Neural cell (in vitro differentiated cells): ENCODE results near the gene METTL15. TPM values are rescaled to one million over a fixed set of nuclear protein-coding genes. Genes with fewer than 3 reads are reported as not detected.

Experiments
- H2AFZ ChIP-seq: fragments of 200-600, 300-800 bp; sonication (generic), shearing (Covaris generic); 2 replicates; pipeline ENCODE4 v1.6.0; 2014; ENCODE audit warnings: low read depth, mild to moderate bottlenecking, antibody characterized with exemption, low read length, moderate library complexity
- H3F3A ChIP-seq: fragments of 200-600 bp; shearing (Covaris generic); 2 replicates; pipeline ENCODE4 v1.6.1; 2016; ENCODE audit warnings: mild to moderate bottlenecking, moderate library complexity, mixed read lengths, antibody characterized with exemption, low read length; ENCODE audit not compliant: insufficient read depth, poor library complexity, severe bottlenecking
- H3K27ac ChIP-seq: fragments of 200-600, 300-800 bp; sonication (generic), shearing (Covaris generic); 2 replicates; pipeline ENCODE4 v1.5.1; 2014; ENCODE audit warnings: mild to moderate bottlenecking, low read length, moderate library complexity
- H3K27me3 ChIP-seq: fragments of 300-800, 200-600 bp; sonication (generic), shearing (Covaris generic); 2 replicates; pipeline ENCODE4 v1.6.0; 2014; ENCODE audit warnings: mild to moderate bottlenecking, low read depth, low read length, moderate library complexity; ENCODE audit not compliant: insufficient read depth
- H3K36me3 ChIP-seq: fragments of 300-800, 200-600 bp; sonication (generic), shearing (Covaris generic); 2 replicates; pipeline ENCODE4 v1.5.1; 2014; ENCODE audit warnings: mild to moderate bottlenecking, antibody characterized with exemption, low read length, moderate library complexity; ENCODE audit not compliant: insufficient read depth
- H3K4me2 ChIP-seq: fragments of 300-800, 200-600 bp; sonication (generic), shearing (Covaris generic); 2 replicates; pipeline ENCODE4 v1.6.0; 2014; ENCODE audit warnings: mild to moderate bottlenecking, low read length
- H3K4me3 ChIP-seq: fragments of 300-800, 200-600 bp; sonication (generic), shearing (Covaris generic); 2 replicates; pipeline ENCODE4 v1.5.1; 2014; ENCODE audit warnings: mild to moderate bottlenecking, low read length, moderate library complexity
- H3K79me2 ChIP-seq: fragments of 200-600 bp; shearing (Covaris generic); replicated peaks from 2 replicates; pipeline ENCODE4 v1.6.0; 2014; ENCODE audit warnings: mild to moderate bottlenecking, low read length, moderate library complexity; ENCODE audit not compliant: insufficient read depth
- H3K9ac ChIP-seq: fragments of 300-800, 200-600 bp; sonication (generic), shearing (Covaris generic); 2 replicates; pipeline ENCODE4 v1.6.1; 2016; ENCODE audit warnings: mild to moderate bottlenecking, low read length, mixed read lengths
- H3K9me2 ChIP-seq: fragments of 200-600 bp; shearing (Covaris generic); 2 replicates; pipeline ENCODE4 v1.6.1; 2016; ENCODE audit warnings: mild to moderate bottlenecking, low read length, mixed read lengths; ENCODE audit not compliant: insufficient read depth
- H3K9me3 ChIP-seq: fragments of 200-600, 300-800 bp; sonication (generic), shearing (Covaris generic); 2 replicates; pipeline ENCODE4 v1.6.1; 2016; ENCODE audit warnings: mild to moderate bottlenecking, mixed run types, low read length, moderate library complexity, mixed read lengths
- H4K20me1 ChIP-seq: fragments of 200-600 bp; shearing (Covaris generic); 2 replicates; pipeline ENCODE4 v1.6.1; 2016; ENCODE audit warnings: mild to moderate bottlenecking, mixed run types; ENCODE audit not compliant: insufficient read depth
- CTCF ChIP-seq: fragments of 450-650 bp; IDR thresholded peaks from 2 replicates; pipeline ENCODE4 v1.5.1; 2014; ENCODE audit warnings: antibody characterized with exemption, mild to moderate bottlenecking, moderate library complexity; ENCODE audit not compliant: poor library complexity, severe bottlenecking
- EP300 ChIP-seq: fragments of 450-650 bp; conservative IDR thresholded peaks from 2 replicates; pipeline ENCODE4 v1.6.1; 2014; ENCODE audit warnings: antibody characterized with exemption, mild to moderate bottlenecking, moderate library complexity; ENCODE audit not compliant: poor library complexity, severe bottlenecking
- EZH2 ChIP-seq: fragments of 200-600, 300-800 bp; shearing (Covaris generic), sonication (generic); IDR thresholded peaks from 2 replicates; pipeline ENCODE4 v1.6.1; 2014; ENCODE audit warnings: antibody characterized with exemption, low read length, borderline replicate concordance, mild to moderate bottlenecking; ENCODE audit not compliant: insufficient read depth, poor library complexity, severe bottlenecking
- MXI1 ChIP-seq: fragments of 450-650 bp; conservative IDR thresholded peaks from 2 replicates; pipeline ENCODE4 v1.6.1; 2014; ENCODE audit warnings: antibody characterized with exemption, mild to moderate bottlenecking; ENCODE audit not compliant: poor library complexity, severe bottlenecking
- POLR2AphosphoS5 ChIP-seq: IDR thresholded peaks from 2 replicates; pipeline ENCODE4 v1.6.1; 2012
- RAD21 ChIP-seq: fragments of 450-650 bp; conservative IDR thresholded peaks from 2 replicates; pipeline ENCODE4 v1.6.1; 2014; ENCODE audit warnings: antibody characterized with exemption, mild to moderate bottlenecking, moderate library complexity
- REST ChIP-seq: IDR thresholded peaks from 2 replicates; pipeline ENCODE4 v1.6.1; 2012; ENCODE audit warnings: borderline replicate concordance
- SMC3 ChIP-seq: fragments of 450-650 bp; conservative IDR thresholded peaks from 2 replicates; pipeline ENCODE4 v1.6.1; 2014; ENCODE audit warnings: antibody characterized with exemption, mild to moderate bottlenecking, moderate library complexity; ENCODE audit not compliant: poor library complexity
- TAF1 ChIP-seq: IDR thresholded peaks from 2 replicates; pipeline ENCODE4 v1.6.1; 2012; ENCODE audit warnings: low read depth
- polyA plus RNA-seq: library from polyadenylated mRNA; depleted of rRNA; stranded (reverse); fragments of >200 nt; gene quantifications from 2 replicates; pipeline ENCODE4 v1.2.3, GENCODE V29; 2014

The METTL15 gene
- polyA plus RNA-seq, 1 donor from 2014 or later, result 6.6 TPM

- TF ChIP-seq EZH2, result no peak
- TF ChIP-seq MXI1, result no peak
- no peak for TF ChIP-seq RAD21
- TF ChIP-seq SMC3, result no peak
- TF ChIP-seq TAF1, result no peak
- no peak for TF ChIP-seq EP300
- Histone ChIP-seq H3K79me2 (no peaks in the 10 kb centered on the region), H3F3A (no peaks in the 10 kb centered on the region)
Measured at GRCh38 chr11:28296426-28296825, 188.2 kb downstream of the METTL15 start.

DNA sequence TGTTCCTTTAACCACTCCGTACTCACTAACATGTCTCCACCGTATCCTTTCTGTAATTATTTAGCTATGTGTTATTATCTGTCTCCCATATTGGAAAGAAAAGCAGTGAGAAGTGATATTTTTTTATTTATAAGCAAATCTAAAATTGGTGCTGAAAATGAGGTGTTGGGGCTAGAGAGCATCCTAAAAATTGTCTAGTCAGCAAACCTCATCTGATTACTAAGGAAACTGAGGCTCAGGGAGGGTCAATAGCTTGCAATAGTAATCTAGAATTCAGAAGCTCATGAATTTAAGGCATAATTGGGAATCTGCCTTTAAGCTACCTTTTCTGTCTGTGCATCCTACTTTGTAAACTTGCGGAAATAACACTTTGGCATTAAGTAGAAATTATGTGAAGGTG, 190.0 kb downstream of the METTL15 start:
- no peak overlapping the region for H3K9ac ChIP-seq
- H3K36me3 ChIP-seq, result no peaks in the 10 kb centered on the region
- no peak overlapping the region for H2AFZ ChIP-seq
- no peaks in the 10 kb centered on the region for H3F3A ChIP-seq
- no peaks in the 10 kb centered on the region for H4K20me1 ChIP-seq
- H3K4me3 ChIP-seq, result no peak overlapping the region
- no peaks in the 10 kb centered on the region for H3K9me2 ChIP-seq
- no peak for TF ChIP-seq POLR2AphosphoS5
- no peak for TF ChIP-seq EP300
- TF ChIP-seq SMC3, result no peak
- no peak for TF ChIP-seq MXI1
- TF ChIP-seq TAF1, result no peak
- TF ChIP-seq EZH2, result no peak
- TF ChIP-seq RAD21, result no peak
- no peak for TF ChIP-seq REST
- H3K9me3 ChIP-seq, result no peaks in the 10 kb centered on the region
- H3K4me2 ChIP-seq, result no peak overlapping the region
- H3K79me2 ChIP-seq, result no peaks in the 10 kb centered on the region
- H3K27me3 ChIP-seq, result no peaks in the 10 kb centered on the region
- H3K27ac ChIP-seq, result no peak overlapping the region

More at GRCh38 chr11:28296426-28296825, 188.2 kb downstream of the METTL15 start:
- H3K4me3 ChIP-seq, result no peak overlapping the region
- no peak overlapping the region for H3K27ac ChIP-seq
- H3K9me2 ChIP-seq, result no peaks in the 10 kb centered on the region
- no peaks in the 10 kb centered on the region for H3K27me3 ChIP-seq
- H3K9me3 ChIP-seq, result no peaks in the 10 kb centered on the region
- no peak overlapping the region for H3K4me2 ChIP-seq
- H3K36me3 ChIP-seq, result no peaks in the 10 kb centered on the region
- H2AFZ ChIP-seq, result no peak overlapping the region
- no peak overlapping the region for H3K9ac ChIP-seq
- no peaks in the 10 kb centered on the region for H4K20me1 ChIP-seq

DNA sequence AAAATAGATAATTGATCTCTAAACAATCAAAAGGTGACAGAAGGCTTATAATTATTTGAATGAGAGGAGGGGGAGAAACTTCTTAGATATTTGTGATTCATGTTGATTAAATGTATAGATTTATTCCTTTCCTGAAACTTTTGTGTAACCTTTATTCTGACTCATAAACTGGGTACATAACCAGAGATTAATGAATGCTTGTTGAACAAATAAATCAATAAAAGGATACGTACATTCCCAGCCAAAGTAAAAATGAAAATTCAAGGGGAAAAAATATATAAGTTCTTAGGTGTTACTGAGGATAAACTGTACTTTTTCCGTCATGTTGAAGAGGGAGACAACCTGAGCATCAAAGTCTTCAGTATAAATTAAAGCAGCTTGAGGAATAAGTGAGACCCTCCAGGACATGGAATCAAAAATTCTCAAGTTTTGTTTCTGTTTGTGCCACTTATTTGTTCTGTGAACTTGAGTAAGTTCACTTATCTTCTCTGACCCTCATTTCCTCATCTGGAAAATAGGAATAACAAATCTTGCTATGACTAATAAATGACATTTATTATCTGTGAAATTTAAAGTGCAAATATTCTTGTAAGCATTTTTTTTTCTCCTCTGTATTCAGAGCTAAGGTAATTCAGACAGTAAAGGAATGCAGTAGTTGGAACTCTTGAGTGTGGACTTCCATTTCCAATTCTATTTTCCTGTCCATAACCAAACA, 195.4 kb downstream of the METTL15 start:
- Histone ChIP-seq H3K79me2 (no peaks in the 10 kb centered on the region), H3K9me2 (no peaks in the 10 kb centered on the region), H3K4me2 (no peak overlapping the region), H3F3A (no peaks in the 10 kb centered on the region), H3K4me3 (no peak overlapping the region), H3K9me3 (no peaks in the 10 kb centered on the region), H2AFZ (no peak overlapping the region), H3K9ac (no peak overlapping the region), H3K36me3 (no peaks in the 10 kb centered on the region), H3K27me3 (no peaks in the 10 kb centered on the region), H3K27ac (no peak overlapping the region), H4K20me1 (no peaks in the 10 kb centered on the region)
- TF ChIP-seq MXI1 (no peak), EP300 (no peak), REST (no peak), CTCF (no peak), RAD21 (no peak), POLR2AphosphoS5 (no peak), SMC3 (no peak), TAF1 (no peak), EZH2 (no peak)
